Measurements from ENCODE around the gene KRT82.
"Not testable (repeated sequence)": the region's sequence is repeated elsewhere in the genome, so short reads cannot be mapped to it uniquely, and the experiment has no call there.

Gene KRT82

DNA sequence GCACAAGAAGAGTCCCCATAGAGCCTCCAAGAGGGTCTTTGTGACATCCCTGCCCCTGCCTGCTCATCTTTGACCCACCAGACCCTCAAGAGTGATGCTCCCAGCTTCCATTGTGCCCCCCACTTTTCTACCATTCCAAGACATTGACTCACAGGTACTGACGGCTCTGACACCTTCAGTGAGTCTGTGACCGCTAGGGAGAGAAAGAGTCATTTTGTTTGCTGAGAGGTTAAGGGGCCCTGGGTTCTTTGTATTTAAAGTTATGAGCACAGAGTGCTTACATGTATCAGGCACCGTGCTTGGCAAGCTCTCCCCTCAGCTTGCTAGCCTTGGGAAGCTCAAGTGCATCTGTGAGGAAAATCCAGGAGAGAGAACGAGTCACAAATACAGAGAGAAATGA lies 7.1 kb upstream of the KRT82 start:
- DNase-seq (ENCODE audit: low read depth, low spot score) = no peak

DNA sequence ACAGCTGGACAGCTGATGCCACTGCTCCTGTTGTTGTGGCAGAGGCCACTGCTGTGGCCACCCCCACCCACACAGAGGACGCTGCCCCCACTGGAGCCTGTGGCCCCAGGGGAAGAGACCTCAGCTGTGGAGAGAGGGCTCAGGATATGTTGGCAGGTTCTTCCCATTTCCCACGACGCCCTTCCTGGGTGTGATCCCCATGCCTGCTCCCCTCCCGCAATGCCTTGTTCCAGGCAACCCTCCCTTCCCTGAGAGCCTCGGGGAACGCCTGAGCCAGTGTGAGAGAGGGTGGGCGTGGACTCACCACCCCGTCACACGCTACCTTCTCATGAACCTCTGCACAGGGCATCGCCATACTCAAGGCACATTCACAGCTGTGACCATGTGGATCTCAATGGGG lies 5.7 kb upstream of the KRT82 start:
- DNase-seq (ENCODE audit: low read depth, low spot score) = no peak

DNA sequence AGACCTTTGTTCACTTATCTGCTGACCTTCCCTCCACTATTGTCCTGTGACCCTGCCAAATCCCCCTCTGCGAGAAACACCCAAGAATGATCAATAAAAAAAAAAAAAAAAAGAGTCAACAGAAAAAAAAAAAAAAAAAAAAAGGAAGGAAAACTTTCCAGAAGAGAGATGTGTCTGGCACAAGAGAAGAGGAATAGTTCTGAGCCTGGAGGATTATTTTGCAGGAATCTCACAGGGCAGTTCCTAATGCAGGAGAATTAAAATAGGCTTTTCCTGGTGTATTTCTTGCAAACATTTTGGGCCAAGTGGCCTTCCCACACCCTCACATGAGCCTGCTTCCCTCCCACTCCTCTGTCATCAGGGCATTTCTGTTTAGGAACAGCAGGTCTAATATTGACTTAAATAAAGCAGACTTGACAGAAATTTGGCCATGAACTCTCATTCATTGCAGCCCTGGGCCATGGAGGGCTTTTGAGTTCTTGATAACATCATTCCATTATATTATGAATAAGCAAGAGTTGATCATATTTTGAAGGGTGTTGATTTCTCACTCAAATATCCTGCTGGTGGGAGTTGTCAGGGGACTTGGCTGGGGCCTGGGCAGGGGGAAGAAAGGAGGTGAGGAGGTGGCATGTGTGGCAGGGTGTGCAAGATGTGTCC lies 4.6 kb upstream of the KRT82 start:
- not testable (repeated sequence) for DNase-seq (ENCODE audit: low read depth, low spot score)

DNA sequence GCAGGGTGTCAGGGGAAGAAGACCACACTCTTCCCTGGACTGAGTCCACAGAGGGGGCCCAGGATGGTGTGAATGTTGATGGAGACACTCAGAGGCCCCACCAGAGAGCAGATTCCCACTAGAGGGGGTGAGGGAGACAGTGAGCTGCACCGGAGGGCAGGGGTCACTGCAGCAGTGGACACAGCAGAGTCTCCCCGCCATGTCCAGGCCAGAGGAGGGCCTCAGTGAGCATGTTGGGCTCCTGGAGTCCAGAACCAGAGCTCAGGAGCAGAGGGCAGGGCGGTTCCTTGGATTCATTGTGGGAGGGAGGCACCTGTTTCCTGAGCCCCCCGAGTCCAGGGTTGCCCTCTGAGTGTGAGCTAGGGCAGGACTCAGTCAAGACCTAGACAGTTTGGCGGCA lies 1.8 kb upstream of the KRT82 start:
- no peak for DNase-seq (ENCODE audit: low read depth, low spot score)

DNA sequence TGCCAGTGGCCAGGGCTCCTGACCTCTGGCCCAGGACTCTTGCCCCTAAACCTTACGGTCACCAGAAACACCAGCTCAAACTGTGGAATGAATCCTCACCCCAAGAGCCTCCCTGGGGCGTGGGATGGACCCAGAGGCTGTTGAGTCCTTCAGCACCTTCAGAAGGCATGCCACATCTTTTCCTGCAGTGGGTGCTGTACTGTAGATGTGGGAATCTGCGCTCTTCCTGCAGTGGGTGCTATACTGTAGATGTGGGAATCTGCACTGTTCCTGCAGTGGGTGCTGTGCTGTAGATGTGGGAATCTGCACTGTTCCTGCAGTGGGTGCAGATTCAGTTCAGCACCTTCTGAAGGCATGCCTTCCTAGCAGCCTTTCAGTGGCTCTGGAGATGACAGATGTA lies 1.2 kb downstream of the KRT82 start:
- DNase-seq (ENCODE audit: low read depth, low spot score) = no peak

DNA sequence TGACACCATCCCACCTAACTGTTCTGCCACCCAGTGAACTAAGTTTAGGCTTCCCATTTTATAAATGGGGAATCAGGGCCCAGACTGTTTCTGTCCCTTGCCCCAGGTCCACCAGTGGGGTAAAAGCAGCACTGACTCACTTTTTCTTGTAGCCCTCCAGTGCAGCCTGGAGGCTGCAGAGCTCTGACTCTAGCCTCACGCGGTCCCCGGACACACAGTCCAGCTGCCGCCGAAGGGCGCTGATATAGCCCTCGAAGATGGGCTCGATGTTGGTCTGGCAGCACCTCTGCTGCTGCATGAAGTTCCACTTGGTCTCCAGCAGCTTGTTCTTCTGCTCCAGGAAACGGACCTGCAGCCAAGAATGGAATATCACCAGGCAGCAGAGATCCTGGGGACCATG lies 2.6 kb downstream of the KRT82 start:
- DNase-seq (ENCODE audit: low read depth, low spot score) = no peak

DNA sequence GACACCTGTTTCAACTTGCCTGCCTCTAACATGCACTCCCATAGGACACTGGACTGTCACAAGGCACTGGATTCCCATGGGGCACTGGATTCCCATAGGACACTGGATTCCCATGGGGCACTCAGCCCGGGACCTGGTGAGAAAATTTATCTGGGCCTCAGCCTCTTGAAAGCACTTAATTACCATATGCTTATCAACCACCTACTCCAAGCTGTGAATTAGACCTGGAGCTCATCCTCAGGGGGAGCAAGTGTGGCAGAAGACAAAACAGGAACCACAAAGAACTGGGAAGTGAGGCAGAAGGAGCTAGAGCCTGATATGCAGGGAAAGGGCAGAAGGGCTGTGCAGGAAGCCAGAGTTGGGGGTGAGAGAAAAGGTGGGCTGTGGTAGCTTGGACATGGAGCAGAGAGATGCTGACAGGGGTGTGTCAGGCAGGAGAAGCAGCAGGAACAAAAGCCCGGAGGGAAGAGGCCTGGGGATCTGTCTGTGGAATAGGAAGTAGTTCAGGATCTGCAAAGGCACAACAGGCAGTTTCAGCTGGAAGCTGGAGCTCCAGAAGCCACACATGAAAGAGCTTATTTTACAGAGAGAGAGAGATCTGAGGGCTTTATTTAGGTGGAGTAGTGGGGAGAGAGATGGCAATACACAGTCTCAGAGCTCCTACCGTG lies 3.1 kb downstream of the KRT82 start:
- no peak for DNase-seq (ENCODE audit: low read depth, low spot score)

DNA sequence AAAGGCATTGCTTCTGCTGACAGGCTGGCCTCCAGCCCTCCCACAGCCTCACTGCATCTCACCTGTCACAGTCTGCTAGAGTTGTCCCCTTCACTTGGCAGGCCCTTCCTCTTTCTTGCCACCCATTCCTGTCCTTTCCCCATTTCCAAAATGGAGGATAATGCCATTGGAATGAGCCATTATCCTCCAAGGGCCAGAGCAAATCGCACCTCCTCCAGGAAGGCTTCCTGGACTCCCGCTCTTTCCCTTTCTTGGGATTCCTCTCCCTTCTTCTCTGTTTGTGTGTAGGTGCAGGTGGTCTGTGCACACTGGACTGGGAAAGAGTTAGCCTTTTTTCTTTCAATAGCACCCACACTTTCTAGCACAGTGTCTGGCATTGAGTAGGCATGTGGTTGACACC lies 3.8 kb downstream of the KRT82 start:
- no peak for DNase-seq (ENCODE audit: low read depth, low spot score)

DNA sequence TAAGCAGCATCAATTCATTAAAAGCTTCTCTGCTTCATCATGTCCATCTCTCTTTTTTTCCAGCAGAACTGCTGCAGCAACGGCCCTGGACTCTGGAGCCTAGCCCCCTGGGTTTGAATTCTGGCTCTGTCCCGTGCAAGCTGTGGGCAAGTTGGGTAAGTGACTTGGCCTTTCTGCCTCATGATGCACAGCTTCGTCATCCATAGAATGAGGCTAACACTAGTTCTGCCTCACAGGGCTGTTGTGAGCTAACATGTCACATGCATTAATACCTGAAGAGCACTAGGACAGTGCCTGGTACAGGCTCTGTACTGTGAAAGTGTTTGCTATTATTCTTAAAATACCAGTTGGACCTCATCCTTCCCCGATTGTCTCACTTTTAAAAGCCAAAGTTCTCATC lies 4.2 kb downstream of the KRT82 start:
- DNase-seq (ENCODE audit: low read depth, low spot score) = no peak

DNA sequence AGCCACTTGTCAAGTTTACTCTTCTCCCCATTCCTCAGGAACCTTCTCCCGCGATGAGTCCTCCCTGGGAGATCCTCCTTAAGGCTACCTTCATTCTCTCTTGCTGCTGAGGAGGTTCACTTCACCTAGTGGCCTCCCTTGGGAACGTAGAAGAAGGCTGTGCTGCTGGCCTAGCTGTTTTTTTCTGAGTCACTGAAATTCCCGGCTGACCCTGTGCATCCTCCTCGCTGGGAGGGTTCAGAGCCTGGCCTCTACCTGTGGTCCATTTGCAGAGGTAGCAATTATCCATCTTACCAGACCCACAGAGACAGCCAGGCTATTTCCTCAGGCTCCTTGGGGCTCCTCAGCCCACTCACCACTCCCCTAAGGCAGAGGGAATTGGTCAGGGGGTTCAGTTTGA lies 4.6 kb downstream of the KRT82 start:
- DNase-seq (ENCODE audit: low read depth, low spot score) = no peak

DNA sequence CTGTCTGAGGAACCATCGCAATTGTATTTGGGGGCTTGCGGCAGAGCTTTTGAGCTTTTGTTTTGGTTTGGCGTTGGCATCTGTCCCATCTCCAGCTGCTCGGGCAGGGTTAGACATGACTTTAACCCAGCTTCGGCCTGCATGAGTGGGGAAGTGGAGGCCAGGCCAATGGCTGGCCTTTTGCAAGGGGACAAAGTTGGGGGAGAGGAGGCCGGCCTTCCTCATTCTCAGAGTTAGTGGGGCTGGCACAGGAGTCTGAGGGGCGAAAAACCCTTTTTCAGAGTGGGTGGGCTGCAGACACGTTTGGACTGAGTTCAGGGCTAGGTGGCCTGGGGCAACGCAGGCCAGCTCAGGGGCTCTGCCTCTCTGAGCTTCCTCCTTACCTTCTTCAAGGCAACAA lies 5.2 kb downstream of the KRT82 start:
- DNase-seq (ENCODE audit: low read depth, low spot score) = no peak

DNA sequence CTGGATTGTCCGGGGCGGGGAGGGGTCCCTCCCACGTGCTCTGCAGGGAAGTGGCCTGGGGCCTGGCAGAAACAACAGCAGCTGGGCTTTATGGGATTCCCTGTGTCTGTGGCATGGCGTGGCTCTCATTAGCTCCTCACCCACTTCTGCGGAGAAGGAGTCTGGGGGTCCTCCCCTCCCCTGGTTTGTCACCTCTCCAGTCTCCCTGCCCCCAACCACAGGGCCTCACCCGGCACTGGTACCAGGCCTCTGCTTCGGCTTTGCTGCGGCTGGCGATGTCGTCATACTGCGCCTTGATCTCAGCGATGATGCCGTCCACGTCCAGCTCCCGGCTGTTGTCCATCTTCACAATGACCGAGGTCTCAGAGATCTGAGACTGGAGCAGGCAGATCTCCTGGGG lies 6.4 kb downstream of the KRT82 start:
- no peak for DNase-seq (ENCODE audit: low read depth, low spot score)

DNA sequence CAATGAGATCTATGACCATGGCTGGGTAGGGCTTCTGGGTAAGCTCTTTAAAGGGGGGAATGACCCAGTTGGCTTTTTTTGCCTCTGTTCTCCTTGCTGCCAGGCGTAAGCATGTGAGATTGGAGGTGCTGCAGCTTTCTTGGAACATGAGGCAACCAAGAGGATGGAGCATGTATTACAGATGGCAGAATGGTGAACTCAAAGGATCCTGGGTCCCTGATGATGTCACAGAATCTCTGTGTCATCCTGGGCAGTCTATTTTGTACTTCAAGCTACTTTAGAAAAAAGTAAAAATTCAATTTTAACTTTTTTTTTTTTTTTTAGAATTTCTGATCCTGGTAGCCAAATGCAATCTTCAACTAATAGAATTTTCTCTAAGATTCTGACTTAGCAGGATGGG lies 8.0 kb downstream of the KRT82 start:
- no peak for DNase-seq (ENCODE audit: low read depth, low spot score)

DNA sequence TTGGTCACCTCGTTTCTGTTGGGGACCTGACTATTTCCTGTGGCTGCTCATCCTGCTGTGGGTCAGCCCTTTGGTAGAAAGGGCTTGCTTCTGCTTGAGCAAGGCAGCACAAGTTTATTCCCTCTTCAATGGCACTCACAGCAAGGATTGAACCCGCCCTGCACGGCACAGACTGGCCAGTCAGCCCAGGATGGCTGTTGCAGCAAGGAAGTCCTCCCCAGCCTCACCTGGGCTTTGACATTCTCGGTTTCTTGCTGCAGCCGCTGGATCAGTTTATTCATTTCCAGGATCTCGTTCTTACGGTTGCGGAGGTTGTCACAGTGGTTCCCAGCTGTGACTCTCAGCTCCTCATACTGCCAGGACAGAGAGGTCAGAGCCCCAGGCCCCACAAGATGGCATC lies 9.5 kb downstream of the KRT82 start:
- DNase-seq (ENCODE audit: low read depth, low spot score) = no peak

DNA sequence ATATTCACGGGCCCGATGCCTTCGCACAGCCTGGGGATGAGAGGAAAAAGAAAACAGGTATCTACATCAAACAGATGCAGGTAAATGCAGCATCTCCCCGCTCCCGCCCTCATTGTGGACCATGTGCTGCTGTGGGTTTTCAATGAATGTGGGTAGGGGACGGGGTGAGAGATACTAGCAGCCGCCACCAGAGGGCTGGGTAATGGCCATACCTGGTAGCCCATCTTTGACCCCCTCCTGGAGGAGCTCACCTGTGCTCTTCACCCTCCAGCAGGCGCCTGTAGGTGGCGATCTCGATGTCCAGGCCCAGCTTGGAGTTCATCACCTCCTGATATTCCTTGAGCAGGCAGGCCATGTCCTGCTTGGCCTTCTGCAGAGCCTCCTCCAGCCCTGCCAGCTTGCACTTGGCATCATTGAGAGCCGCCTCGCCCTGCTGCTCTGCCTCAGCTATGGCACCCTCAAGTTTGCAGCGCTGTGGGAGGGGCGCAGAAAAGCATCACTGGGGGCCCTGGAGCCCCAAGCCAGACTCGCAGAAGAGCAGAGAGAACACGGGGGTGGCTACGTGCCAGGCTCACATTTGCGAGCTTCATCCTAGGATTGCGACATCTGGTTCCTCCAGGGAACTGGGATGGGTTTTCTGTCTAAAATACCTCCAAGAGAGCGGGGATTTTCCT lies 10.2 kb downstream of the KRT82 start:
- no peak for DNase-seq (ENCODE audit: low read depth, low spot score)

DNA sequence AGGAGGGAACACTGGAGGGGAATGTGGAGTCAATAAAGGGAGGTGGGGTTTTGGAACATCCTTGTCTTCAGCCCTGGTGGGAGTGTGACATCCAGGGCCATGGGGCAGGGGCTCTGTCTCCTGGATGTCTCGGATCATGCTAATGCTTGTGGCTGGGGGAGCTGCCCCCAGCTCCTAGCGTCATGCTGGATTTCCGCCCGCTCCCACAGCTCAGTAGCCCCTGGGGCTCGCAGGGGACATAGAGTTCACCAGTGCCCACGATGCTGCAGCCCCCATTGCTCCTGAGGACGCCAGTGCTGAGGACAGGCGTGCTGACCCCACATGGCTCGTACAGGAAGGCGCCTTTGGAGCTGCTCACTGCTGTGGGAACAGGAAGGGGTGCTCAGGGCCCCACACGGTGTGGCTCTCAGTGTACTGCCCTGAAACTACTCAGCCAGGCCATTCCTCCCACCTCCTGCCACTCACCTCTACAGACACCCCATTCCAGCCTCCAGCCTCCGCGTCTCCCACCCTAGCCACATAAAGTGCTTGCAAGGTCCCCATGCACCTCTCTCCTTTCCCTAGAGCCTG lies 11.2 kb downstream of the KRT82 start:
- DNase-seq (ENCODE audit: low read depth, low spot score) = no peak

DNA sequence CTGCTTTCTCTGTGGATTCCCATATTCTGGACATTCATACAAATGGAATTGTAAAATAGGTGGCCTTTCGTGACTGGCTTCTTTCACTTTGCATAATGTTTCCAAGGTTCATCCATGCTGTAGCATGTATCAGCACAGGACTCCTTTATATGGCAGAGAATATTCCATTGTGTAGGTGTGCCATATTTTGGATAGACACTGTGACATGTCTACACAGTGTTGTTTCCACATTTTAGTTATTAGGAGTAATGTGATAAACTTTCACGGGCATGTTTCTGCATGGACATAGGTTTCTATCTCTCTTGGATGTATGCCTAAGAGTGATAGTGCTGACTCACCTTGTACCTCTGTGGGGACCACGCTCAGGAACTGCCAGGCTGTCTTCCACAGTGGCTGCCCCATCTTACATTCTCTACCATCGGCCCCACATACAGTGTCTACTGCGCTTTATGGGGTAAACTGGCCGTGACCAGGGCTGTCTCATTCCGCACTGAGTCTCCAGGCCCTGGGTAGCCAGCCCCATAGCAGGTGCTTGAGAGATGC lies 13.6 kb downstream of the KRT82 start:
- DNase-seq (ENCODE audit: low read depth, low spot score) = no peak

DNA sequence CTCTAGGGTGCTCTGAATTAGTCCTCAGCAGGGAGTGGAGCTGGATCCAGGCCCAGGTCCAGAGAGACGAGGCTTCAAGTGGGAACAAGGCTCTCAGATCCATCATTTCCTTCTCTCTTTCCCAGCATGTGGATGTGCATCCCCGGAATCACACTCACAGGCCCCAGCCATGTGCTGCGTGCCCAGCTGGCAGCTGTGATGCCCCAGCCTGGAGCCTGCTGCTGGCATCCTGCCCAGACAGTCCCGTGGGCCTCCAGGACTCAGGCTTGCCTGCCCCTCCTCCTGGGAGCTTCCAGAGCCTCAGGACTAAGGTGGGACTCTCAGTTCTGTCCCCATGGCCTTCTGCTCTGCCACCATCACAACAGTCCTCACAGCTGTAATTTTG lies 14.5 kb downstream of the KRT82 start:
- DNase-seq (ENCODE audit: low read depth, low spot score) = no peak

DNA sequence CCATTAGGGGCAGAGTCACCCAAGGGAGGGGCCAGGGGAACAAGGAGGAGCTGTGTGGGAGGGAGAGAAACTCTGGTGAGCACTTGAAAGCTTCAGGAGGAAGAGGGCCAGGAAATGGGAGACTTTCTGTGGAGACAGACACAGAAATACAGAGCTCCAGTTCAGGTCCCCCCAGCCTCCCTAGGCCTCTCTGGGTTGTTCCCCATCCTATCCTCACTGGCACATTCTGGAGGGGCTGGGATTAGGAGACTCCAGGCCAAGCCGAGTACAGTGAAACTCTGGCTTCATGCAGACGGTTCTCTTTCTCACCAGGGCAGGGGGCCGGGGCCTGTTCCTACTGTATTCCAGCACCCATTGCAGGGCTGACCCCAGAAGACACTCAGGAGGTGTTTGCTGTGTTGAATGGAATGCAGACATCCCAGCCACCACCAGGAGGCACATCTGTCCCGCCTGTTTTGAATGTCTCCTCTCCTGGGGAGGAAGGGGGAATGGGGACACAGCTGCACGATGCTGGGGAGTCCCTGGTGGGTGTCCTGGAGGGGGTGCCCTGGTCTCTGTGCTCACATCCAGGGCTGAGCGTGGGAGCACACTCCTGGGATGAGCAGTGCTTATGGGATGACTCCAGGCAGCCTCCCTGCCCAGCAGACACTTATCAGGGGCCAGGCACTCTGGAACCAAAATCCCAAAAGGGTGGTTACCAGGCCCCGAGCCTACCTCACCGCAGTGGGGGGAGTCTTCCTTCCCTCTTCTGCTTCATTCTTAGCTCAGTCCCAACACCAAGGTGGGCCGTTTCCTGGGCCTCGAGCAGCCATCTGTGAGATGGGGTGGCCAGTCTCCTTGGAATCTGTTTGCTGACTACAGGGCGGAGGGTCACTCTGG lies 15.2 kb downstream of the KRT82 start:
- DNase-seq (ENCODE audit: low read depth, low spot score) = no peak

DNA sequence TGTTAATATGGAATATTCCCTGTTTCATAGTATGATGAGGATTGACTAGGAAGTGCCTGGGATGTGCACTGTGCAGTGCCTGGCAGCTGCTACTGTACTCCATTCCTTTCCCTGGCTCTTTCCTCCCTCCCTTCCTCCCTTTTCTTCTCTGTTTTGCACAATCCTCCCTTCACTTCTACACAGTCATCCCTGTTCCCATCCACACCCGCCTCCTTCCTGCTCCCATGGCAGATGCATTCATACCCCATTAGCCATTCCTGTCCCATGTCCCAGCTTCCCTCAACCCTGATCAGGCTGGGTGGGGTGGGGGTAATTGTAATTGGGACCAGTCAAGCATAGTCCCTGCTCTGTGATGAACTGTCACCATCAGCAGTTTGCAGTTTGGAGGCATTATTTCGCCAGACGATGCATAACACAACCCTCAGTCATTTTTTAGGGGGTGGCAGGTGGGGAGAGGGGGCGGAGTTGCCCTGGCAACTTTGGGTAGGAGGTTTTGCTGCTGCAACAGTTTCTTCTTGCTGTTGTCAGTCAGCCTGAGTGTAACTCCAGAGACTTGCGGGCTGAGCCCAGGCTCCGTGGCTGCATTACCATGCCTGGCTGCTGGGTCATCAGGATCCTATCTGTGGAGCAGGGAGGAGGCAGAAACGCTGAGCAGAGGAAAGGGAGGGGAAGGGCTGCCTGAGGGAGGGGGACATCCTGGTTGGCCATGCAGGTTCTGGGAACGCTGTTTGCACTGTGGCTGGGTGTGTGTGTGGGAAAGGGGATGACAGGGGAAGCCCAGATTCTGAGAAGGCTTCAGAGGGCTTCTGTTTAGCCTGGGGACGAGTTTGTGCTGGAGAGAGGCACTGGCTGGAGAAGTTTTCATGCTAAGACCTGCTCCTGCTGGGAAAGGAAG lies 16.6 kb downstream of the KRT82 start:
- DNase-seq (ENCODE audit: low read depth, low spot score) = no peak

DNA sequence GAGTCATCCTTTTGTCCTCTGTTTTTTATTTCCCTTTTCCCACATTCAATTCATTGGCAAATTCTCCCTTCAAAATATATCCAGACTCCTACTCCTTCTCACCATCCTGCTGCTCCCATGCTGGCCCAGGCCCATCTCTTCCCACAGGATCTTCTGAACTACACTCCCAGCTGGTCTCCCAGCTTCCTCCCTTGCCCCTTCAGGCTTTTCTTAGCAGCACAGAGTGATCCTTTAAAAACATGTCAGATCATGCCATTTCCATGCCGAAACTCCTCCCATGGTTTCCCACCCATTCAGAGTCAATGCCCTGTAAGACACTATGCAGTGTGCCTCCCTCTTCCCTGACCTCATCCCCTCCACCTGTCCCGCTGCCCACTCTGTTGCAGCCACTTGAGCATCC lies 18.3 kb downstream of the KRT82 start:
- no peak for DNase-seq (ENCODE audit: low read depth, low spot score)
